ENCODE data around the gene CORO6. TPM values are rescaled to one million over a fixed set of nuclear protein-coding genes. Genes with fewer than 3 reads are reported as not detected.

The CORO6 gene
- total and polyA plus RNA-seq, 2 donors from 2014 or later = 2.1 to 5.9 TPM

DNA sequence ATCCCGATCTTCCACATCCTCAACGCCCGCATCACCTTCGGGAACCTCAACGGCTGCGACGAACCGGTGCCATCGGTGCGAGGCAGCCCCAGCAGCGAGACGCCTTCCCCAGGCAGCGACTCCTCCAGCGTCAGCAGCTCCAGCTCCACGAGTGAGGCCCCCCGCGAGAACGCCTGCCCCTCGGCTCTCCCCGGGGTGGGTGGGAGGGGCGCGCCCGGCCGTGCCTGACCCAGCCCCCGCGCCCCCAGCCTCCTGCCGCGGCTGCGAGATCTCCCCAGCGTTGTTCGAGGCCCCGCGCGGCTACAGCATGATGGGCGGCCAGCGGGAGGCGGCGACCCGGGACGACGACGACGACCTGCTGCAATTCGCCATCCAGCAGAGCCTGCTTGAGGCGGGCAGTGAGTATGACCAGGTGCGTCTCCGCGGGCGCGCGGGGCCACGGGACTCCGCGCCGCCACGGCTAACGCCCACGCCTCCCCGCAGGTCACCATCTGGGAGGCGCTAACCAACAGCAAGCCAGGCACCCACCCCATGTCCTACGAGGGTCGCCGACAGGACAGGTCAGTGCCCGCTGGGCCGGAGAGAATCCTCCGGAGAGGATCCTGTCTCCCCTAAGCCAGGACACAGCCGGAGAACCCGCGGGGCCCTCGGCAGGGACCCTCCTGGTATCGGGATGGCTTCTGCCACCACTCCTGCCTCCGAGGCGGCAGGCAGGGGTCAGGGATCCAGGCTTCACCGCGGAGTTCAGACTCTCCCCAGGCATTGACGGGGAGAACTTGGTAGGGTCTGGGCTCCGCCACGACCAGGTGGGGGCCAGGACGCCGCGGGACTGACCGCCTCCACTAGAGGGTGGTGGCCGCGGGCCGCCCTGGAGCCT lies 10.1 kb downstream of the CORO6 start:
- Histone ChIP-seq H3K4me3 (ENCODE audit: low read length in 3 of 3) (no peak overlapping the region), H3K9me3 (ENCODE audit: control insufficient read depth in 2 of 3, insufficient read depth in 1 of 3, low read length in 3 of 3) (no peaks in the 10 kb centered on the region), H3K9ac (ENCODE audit: low read length in 3 of 3) (no peak overlapping the region), H3K27me3 (ENCODE audit: control insufficient read depth, insufficient read depth, low read length) (peaks cover 15% of the 10 kb centered on the region), H3K27ac (ENCODE audit: low read depth in 2 of 2, low read length in 2 of 2) (no peak overlapping the region), H3K4me1 (ENCODE audit: control insufficient read depth in 2 of 3, insufficient read depth in 2 of 3, low read depth in 1 of 3, low read length in 3 of 3) (peaks cover 0 to 27% (median 17%) of the 10 kb centered on the region in 3 donors), H3K36me3 (ENCODE audit: control insufficient read depth in 2 of 3, insufficient read depth in 3 of 3, low read length in 3 of 3) (no peaks in the 10 kb centered on the region)
- FAIRE-seq (no peak), DNase-seq (peak in 4 of 5 donors; percentile 29 to 83 (median 53))
- intact Hi-C loops (cut with DNase I) = no loop called here
- TF ChIP-seq, protein P1, sequence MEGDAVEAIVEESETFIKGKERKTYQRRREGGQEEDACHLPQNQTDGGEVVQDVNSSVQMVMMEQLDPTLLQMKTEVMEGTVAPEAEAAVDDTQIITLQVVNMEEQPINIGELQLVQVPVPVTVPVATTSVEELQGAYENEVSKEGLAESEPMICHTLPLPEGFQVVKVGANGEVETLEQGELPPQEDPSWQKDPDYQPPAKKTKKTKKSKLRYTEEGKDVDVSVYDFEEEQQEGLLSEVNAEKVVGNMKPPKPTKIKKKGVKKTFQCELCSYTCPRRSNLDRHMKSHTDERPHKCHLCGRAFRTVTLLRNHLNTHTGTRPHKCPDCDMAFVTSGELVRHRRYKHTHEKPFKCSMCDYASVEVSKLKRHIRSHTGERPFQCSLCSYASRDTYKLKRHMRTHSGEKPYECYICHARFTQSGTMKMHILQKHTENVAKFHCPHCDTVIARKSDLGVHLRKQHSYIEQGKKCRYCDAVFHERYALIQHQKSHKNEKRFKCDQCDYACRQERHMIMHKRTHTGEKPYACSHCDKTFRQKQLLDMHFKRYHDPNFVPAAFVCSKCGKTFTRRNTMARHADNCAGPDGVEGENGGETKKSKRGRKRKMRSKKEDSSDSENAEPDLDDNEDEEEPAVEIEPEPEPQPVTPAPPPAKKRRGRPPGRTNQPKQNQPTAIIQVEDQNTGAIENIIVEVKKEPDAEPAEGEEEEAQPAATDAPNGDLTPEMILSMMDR (IDR thresholded peaks at IDR 0.05; ENCODE audit: borderline replicate concordance, extremely low read depth, insufficient read depth) = no peak

DNA sequence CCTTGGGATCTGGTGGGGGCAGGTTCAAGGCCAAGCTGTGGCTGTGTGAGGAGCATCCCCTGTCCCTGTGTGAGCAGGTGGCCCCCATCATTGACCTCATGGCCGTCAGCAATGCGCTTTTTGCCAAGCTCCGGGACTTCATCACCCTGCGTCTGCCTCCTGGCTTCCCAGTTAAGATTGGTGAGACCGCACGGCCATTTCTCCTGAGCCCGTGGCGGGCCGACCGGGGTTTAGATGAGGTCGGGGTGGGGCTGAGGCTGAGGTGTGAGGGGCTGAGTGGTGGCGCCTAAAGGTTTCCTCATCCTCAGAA lies 10.7 kb downstream of the CORO6 start:
- H3K9ac ChIP-seq (ENCODE audit: low read length in 3 of 3) = no peak overlapping the region
- H3K27ac ChIP-seq (ENCODE audit: low read depth in 2 of 2, low read length in 2 of 2) = no peak overlapping the region
- intact Hi-C loops (cut with DNase I) = no loop called here
- H3K36me3 ChIP-seq (ENCODE audit: control insufficient read depth in 2 of 3, insufficient read depth in 3 of 3, low read length in 3 of 3) = no peaks in the 10 kb centered on the region
- H3K4me3 ChIP-seq (ENCODE audit: low read length in 3 of 3) = no peak overlapping the region
- H3K27me3 ChIP-seq (ENCODE audit: control insufficient read depth, insufficient read depth, low read length) = peaks cover 9% of the 10 kb centered on the region
- TF ChIP-seq, protein P1 (IDR thresholded peaks at IDR 0.05; ENCODE audit: borderline replicate concordance, extremely low read depth, insufficient read depth) = no peak
- peak in 1 of 5 donors; percentile 60 for DNase-seq
- no peaks in the 10 kb centered on the region for H3K9me3 ChIP-seq (ENCODE audit: control insufficient read depth in 2 of 3, insufficient read depth in 1 of 3, low read length in 3 of 3)
- no peak for FAIRE-seq
- peaks cover 0 to 21% (median 12%) of the 10 kb centered on the region in 3 donors for H3K4me1 ChIP-seq (ENCODE audit: control insufficient read depth in 2 of 3, insufficient read depth in 2 of 3, low read depth in 1 of 3, low read length in 3 of 3)

DNA sequence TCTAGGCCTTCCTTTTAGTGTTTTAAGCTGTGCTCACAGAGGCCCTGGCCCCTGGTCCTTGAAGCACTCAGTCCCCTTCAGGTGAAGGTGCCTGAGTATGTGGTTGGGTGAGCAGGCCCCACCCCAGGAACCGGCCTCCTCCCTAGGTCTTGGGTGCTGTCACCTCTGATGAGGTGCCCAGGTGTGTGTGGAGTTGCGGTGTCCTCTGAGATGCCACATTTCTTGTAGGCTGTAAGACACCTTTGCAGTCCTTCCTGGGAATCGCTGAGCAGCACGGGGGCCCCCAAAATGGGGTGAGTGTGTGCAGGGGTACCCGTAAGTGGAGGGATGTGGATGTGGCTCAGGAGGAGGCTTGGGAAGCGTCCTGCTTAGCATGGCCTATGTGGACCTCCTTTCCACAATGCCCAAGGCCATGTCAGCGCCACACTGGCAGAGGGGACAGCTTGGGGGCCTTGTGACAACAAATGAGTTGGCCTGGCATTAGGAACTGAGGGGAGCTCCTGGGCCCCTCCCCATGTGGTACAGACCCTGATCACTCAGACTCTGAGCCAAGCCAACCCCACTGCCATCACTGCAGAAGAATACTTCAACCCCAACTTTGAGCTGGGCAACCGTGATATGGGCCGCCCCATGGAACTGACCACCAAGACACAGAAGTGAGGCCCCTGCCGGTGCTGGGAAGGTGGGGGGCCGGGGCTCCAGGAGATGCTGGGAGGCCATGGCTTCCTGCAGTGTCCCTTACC lies 11.2 kb downstream of the CORO6 start:
- intact Hi-C loops (cut with DNase I) = no loop called here
- Histone ChIP-seq H3K9ac (ENCODE audit: low read length in 3 of 3) (no peak overlapping the region), H3K9me3 (ENCODE audit: control insufficient read depth in 2 of 3, insufficient read depth in 1 of 3, low read length in 3 of 3) (no peaks in the 10 kb centered on the region), H3K36me3 (ENCODE audit: control insufficient read depth in 2 of 3, insufficient read depth in 3 of 3, low read length in 3 of 3) (no peaks in the 10 kb centered on the region), H3K27ac (ENCODE audit: low read depth in 2 of 2, low read length in 2 of 2) (no peak overlapping the region), H3K4me1 (ENCODE audit: control insufficient read depth in 2 of 3, insufficient read depth in 2 of 3, low read depth in 1 of 3, low read length in 3 of 3) (peaks cover 0 to 16% (median 10%) of the 10 kb centered on the region in 3 donors), H3K4me3 (ENCODE audit: low read length in 3 of 3) (no peak overlapping the region), H3K27me3 (ENCODE audit: control insufficient read depth, insufficient read depth, low read length) (peaks cover 5% of the 10 kb centered on the region)
- FAIRE-seq (no peak), DNase-seq (no peak)
- TF ChIP-seq, protein P1 (IDR thresholded peaks at IDR 0.05; ENCODE audit: borderline replicate concordance, extremely low read depth, insufficient read depth) = no peak

All from kidney (tissue), 14 donors.